Measurements from ENCODE around the gene MTREX. TPM values are rescaled to one million over a fixed set of nuclear protein-coding genes. Genes with fewer than 3 reads are reported as not detected.

The MTREX gene
- total and polyA plus RNA-seq, 4 donors = 10.0 to 43.8 (median 23.7) TPM

- TF ChIP-seq, protein P1, sequence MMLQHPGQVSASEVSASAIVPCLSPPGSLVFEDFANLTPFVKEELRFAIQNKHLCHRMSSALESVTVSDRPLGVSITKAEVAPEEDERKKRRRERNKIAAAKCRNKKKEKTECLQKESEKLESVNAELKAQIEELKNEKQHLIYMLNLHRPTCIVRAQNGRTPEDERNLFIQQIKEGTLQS (IDR thresholded peaks at IDR 0.05) = no peak
- TF ChIP-seq, protein P2, sequence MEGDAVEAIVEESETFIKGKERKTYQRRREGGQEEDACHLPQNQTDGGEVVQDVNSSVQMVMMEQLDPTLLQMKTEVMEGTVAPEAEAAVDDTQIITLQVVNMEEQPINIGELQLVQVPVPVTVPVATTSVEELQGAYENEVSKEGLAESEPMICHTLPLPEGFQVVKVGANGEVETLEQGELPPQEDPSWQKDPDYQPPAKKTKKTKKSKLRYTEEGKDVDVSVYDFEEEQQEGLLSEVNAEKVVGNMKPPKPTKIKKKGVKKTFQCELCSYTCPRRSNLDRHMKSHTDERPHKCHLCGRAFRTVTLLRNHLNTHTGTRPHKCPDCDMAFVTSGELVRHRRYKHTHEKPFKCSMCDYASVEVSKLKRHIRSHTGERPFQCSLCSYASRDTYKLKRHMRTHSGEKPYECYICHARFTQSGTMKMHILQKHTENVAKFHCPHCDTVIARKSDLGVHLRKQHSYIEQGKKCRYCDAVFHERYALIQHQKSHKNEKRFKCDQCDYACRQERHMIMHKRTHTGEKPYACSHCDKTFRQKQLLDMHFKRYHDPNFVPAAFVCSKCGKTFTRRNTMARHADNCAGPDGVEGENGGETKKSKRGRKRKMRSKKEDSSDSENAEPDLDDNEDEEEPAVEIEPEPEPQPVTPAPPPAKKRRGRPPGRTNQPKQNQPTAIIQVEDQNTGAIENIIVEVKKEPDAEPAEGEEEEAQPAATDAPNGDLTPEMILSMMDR (IDR thresholded peaks at IDR 0.05; ENCODE audit: low read depth, low read length, missing input control) = no peak
- TF ChIP-seq FOXA1 (IDR thresholded peaks at IDR 0.05) (no peak), EGR1 (IDR thresholded peaks at IDR 0.05; ENCODE audit: low read depth in 2 of 2) (no peak), JUND (IDR thresholded peaks at IDR 0.05) (no peak)
Observed at GRCh38 chr5:55427157-55427556, 119.4 kb downstream of the MTREX start (continued).

GRCh38 chr5:55429221-55429612 is 121.4 kb downstream of the MTREX start:
- Histone ChIP-seq H3K9me3 (ENCODE audit: control insufficient read depth in 4 of 4, low read length in 3 of 4) (no peaks in the 10 kb centered on the region), H3K4me3 (ENCODE audit: low read depth in 1 of 3, low read length in 3 of 3) (no peak overlapping the region), H3K27ac (ENCODE audit: low read depth in 1 of 2, low read length in 2 of 2) (no peak overlapping the region), H3K4me1 (ENCODE audit: control insufficient read depth in 4 of 4, insufficient read depth in 4 of 4, low read length in 3 of 4) (peaks cover 3 to 10% (median 8%) of the 10 kb centered on the region in 4 donors), H3K9ac (ENCODE audit: low read depth in 1 of 2, low read length in 2 of 2) (no peak overlapping the region), H3K27me3 (ENCODE audit: control insufficient read depth in 4 of 4, insufficient read depth in 4 of 4, low read length in 3 of 4) (no peaks in the 10 kb centered on the region), H3K36me3 (ENCODE audit: control insufficient read depth in 4 of 4, insufficient read depth in 3 of 4, low read depth in 1 of 4, low read length in 3 of 4) (peaks cover 3 to 29% (median 7%) of the 10 kb centered on the region in 4 donors)
- 51% methylated on average over 2 of the region's 2 CpGs for WGBS
- no peak for DNase-seq (ENCODE audit: low spot score)
- no peak for TF ChIP-seq TAF1 (conservative IDR thresholded peaks at IDR 0.05)
- TF ChIP-seq HNF4A (conservative IDR thresholded peaks at IDR 0.05) = no peak
- TF ChIP-seq, protein P1 (IDR thresholded peaks at IDR 0.05) = no peak
- no peak for TF ChIP-seq GABPA (IDR thresholded peaks at IDR 0.05 in 1 of 2, conservative IDR thresholded peaks at IDR 0.05 in 1 of 2)
- no peak for TF ChIP-seq SP1 (IDR thresholded peaks at IDR 0.05)
- TF ChIP-seq, protein P3, sequence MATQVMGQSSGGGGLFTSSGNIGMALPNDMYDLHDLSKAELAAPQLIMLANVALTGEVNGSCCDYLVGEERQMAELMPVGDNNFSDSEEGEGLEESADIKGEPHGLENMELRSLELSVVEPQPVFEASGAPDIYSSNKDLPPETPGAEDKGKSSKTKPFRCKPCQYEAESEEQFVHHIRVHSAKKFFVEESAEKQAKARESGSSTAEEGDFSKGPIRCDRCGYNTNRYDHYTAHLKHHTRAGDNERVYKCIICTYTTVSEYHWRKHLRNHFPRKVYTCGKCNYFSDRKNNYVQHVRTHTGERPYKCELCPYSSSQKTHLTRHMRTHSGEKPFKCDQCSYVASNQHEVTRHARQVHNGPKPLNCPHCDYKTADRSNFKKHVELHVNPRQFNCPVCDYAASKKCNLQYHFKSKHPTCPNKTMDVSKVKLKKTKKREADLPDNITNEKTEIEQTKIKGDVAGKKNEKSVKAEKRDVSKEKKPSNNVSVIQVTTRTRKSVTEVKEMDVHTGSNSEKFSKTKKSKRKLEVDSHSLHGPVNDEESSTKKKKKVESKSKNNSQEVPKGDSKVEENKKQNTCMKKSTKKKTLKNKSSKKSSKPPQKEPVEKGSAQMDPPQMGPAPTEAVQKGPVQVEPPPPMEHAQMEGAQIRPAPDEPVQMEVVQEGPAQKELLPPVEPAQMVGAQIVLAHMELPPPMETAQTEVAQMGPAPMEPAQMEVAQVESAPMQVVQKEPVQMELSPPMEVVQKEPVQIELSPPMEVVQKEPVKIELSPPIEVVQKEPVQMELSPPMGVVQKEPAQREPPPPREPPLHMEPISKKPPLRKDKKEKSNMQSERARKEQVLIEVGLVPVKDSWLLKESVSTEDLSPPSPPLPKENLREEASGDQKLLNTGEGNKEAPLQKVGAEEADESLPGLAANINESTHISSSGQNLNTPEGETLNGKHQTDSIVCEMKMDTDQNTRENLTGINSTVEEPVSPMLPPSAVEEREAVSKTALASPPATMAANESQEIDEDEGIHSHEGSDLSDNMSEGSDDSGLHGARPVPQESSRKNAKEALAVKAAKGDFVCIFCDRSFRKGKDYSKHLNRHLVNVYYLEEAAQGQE (IDR thresholded peaks at IDR 0.05) = no peak
- TF ChIP-seq FOXA2 (IDR thresholded peaks at IDR 0.05) = no peak
- no peak for TF ChIP-seq YY1 (IDR thresholded peaks at IDR 0.05)
- TF ChIP-seq FOXA1 (IDR thresholded peaks at IDR 0.05) = no peak
- TF ChIP-seq NR2F2 (IDR thresholded peaks at IDR 0.05) = no peak
- TF ChIP-seq ZBTB33 (IDR thresholded peaks at IDR 0.05) = no peak
- TF ChIP-seq RAD21 (IDR thresholded peaks at IDR 0.05) = no peak
- TF ChIP-seq, protein P2 (IDR thresholded peaks at IDR 0.05; ENCODE audit: low read depth, low read length, missing input control) = no peak
- TF ChIP-seq, protein P4, sequence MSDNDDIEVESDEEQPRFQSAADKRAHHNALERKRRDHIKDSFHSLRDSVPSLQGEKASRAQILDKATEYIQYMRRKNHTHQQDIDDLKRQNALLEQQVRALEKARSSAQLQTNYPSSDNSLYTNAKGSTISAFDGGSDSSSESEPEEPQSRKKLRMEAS (IDR thresholded peaks at IDR 0.05) = no peak
- no peak for TF ChIP-seq RXRA (IDR thresholded peaks at IDR 0.05)
- no peak for TF ChIP-seq JUND (IDR thresholded peaks at IDR 0.05)

All from liver (tissue), 9 donors.